SK-N-SH (cell line): ENCODE data around the gene MGA. TPM values are rescaled to one million over a fixed set of nuclear protein-coding genes. Genes with fewer than 3 reads are reported as not detected.

Experiments
- CTCF ChIA-PET: fragments of 300-600, 350-600 bp; formaldehyde crosslinking; extraction: SDS; loops from one replicate; lab custom pipeline; 2021; lab: Yijun Ruan, JAX
- POLR2A ChIA-PET: fragments of 350-600 bp; sonication (Branson Sonifier 250); formaldehyde crosslinking; extraction: SDS; loops from one replicate; lab custom pipeline; 2020; ENCODE audit warnings: antibody characterized with exemption, inconsistent platforms; lab: Yijun Ruan, JAX
- DNase-seq: peaks from one replicate; pipeline ENCODE4 v3.0.0; 2012
- H2AFZ ChIP-seq: fragments of 200-600 bp; sonication (generic); 2 replicates; pipeline ENCODE4 v1.8.1; 2016; ENCODE audit warnings: antibody characterized with exemption, mild to moderate bottlenecking, low read depth
- H3F3A ChIP-seq: fragments of 200-600 bp; sonication (generic); replicated peaks from 2 replicates; pipeline ENCODE3; 2016; ENCODE audit warnings: antibody characterized with exemption, mild to moderate bottlenecking; ENCODE audit not compliant: insufficient read depth
- H3K27ac ChIP-seq, 2 experiments: fragments of 200-500 bp in 1 of 2; fragments of 200-600 bp in 1 of 2; sonication (Bioruptor generic) in 1 of 2; sonication (generic), shearing (Covaris generic) in 1 of 2; 2 replicates each; pipeline versions ENCODE4 v1.5.1 to v1.6.1; 2014 to 2016; ENCODE audit warnings: low read depth in 2 of 2, inconsistent platforms in 1 of 2, low read length in 1 of 2, mild to moderate bottlenecking in 1 of 2, mixed read lengths in 1 of 2
- H3K27me3 ChIP-seq: fragments of 200-600 bp; sonication (generic), shearing (Covaris generic); 2 replicates; pipeline ENCODE4 v1.6.1; 2016; ENCODE audit warnings: mixed run types; ENCODE audit not compliant: insufficient read depth
- H3K36me3 ChIP-seq, 2 experiments: fragments of 200-500 bp in 1 of 2; fragments of 200-600 bp in 1 of 2; sonication (Bioruptor generic) in 1 of 2; sonication (generic) in 1 of 2; replicated peaks in 1 of 2; 2 replicates each; pipeline versions ENCODE3 to v1.5.1; 2014 to 2016; ENCODE audit warnings: low read length in 1 of 2, mild to moderate bottlenecking in 1 of 2; ENCODE audit not compliant: insufficient read depth in 2 of 2, control insufficient read depth in 1 of 2
- H3K4me1 ChIP-seq, 2 experiments: fragments of 200-500 bp in 1 of 2; fragments of 200-600 bp in 1 of 2; sonication (Bioruptor generic) in 1 of 2; sonication (generic), shearing (Covaris generic) in 1 of 2; 2 replicates each; pipeline versions ENCODE4 v1.5.1 to v1.6.1; 2014 to 2016; ENCODE audit warnings: low read depth in 1 of 2, low read length in 1 of 2, mixed run types in 1 of 2; ENCODE audit not compliant: insufficient read depth in 2 of 2, control insufficient read depth in 1 of 2
- H3K4me2 ChIP-seq: fragments of 200-600 bp; sonication (generic), shearing (Covaris generic); 2 replicates; pipeline ENCODE4 v1.6.1; 2017; ENCODE audit warnings: mixed run types
- H3K4me3 ChIP-seq, 2 experiments: fragments of 200-500 bp in 1 of 2; fragments of 200-600 bp in 1 of 2; sonication (Bioruptor generic) in 1 of 2; sonication (generic), shearing (Covaris generic) in 1 of 2; 2 replicates each; pipeline versions ENCODE4 v1.5.1 to v1.8.1; 2014 to 2016; ENCODE audit warnings: low read depth in 2 of 2, inconsistent platforms in 1 of 2, low read length in 1 of 2, mild to moderate bottlenecking in 1 of 2, mixed read lengths in 1 of 2, moderate library complexity in 1 of 2
- H3K79me2 ChIP-seq: fragments of 200-600 bp; sonication (generic); 2 replicates; pipeline ENCODE4 v1.8.1; 2017; ENCODE audit warnings: mild to moderate bottlenecking; ENCODE audit not compliant: insufficient read depth
- H3K9ac ChIP-seq: fragments of 200-600 bp; sonication (generic); 2 replicates; pipeline ENCODE4 v1.6.1; 2017; ENCODE audit warnings: mixed run types
- H3K9me2 ChIP-seq: fragments of 200-600 bp; sonication (generic); 2 replicates; pipeline ENCODE4 v1.6.1; 2017; ENCODE audit warnings: mixed run types
- H3K9me3 ChIP-seq: fragments of 200-600 bp; sonication (generic); 2 replicates; pipeline ENCODE4 v1.6.1; 2017; ENCODE audit warnings: mixed run types, mild to moderate bottlenecking, moderate library complexity
- H4K20me1 ChIP-seq: fragments of 200-600 bp; sonication (generic); 2 replicates; pipeline ENCODE4 v1.6.1; 2017; ENCODE audit warnings: mild to moderate bottlenecking, mixed run types; ENCODE audit not compliant: insufficient read depth
- CTCF ChIP-seq: fragments of 200-600 bp; sonication (generic); IDR thresholded peaks from 2 replicates; pipeline ENCODE4 v1.6.1; 2017; ENCODE audit warnings: antibody characterized with exemption, mild to moderate bottlenecking, moderate library complexity
- EP300 ChIP-seq, 2 experiments: IDR thresholded peaks; 2 replicates each; pipeline versions ENCODE4 v1.4.0 to v1.6.1; 2012; ENCODE audit warnings: borderline replicate concordance in 1 of 2, low read depth in 1 of 2, low read length in 1 of 2
- EZH2phosphoT487 ChIP-seq: fragments of 200-600 bp; sonication (generic); IDR thresholded peaks from 2 replicates; pipeline ENCODE4 v1.6.1; 2017; ENCODE audit warnings: low read depth, mixed run types, mild to moderate bottlenecking, antibody characterized with exemption, moderate library complexity, borderline replicate concordance
- GABPA ChIP-seq: IDR thresholded peaks from 2 replicates; pipeline ENCODE4 v1.4.0; 2012; ENCODE audit warnings: low read depth, mild to moderate bottlenecking
- MAX ChIP-seq: IDR thresholded peaks from 2 replicates; pipeline ENCODE4 v1.4.0; 2012; ENCODE audit warnings: low read depth
- MXI1 ChIP-seq: IDR thresholded peaks from 2 replicates; pipeline ENCODE4 v1.6.1; 2012; ENCODE audit warnings: mild to moderate bottlenecking, low read depth, low read length, improper control_type of control experiment
- NFIC ChIP-seq: IDR thresholded peaks from 2 replicates; pipeline ENCODE4 v1.4.0; 2012; ENCODE audit warnings: borderline replicate concordance
- PBX3 ChIP-seq: IDR thresholded peaks from 2 replicates; pipeline ENCODE4; 2012
- REST ChIP-seq: IDR thresholded peaks from 2 replicates; pipeline ENCODE4 v1.6.1; 2012; ENCODE audit warnings: mild to moderate bottlenecking, low read depth, low read length, moderate library complexity
- RFX5 ChIP-seq: IDR thresholded peaks from 2 replicates; pipeline ENCODE4 v1.6.1; 2012; ENCODE audit warnings: mild to moderate bottlenecking, improper control_type of control experiment, low read length
- SMC3 ChIP-seq: IDR thresholded peaks from 2 replicates; pipeline ENCODE4 v1.6.1; 2012; ENCODE audit warnings: low read depth, low read length, improper control_type of control experiment
- TAF1 ChIP-seq: IDR thresholded peaks from 2 replicates; pipeline ENCODE4 v1.6.1; 2012; ENCODE audit warnings: low read depth, mild to moderate bottlenecking, low read length, moderate library complexity, borderline replicate concordance
- TCF12 ChIP-seq: IDR thresholded peaks from 2 replicates; pipeline ENCODE4 v1.4.0; 2012
- TEAD4 ChIP-seq: IDR thresholded peaks from 2 replicates; pipeline ENCODE4 v1.4.0; 2012; ENCODE audit warnings: mild to moderate bottlenecking, borderline replicate concordance; ENCODE audit not compliant: insufficient read depth
- USF2 ChIP-seq: fragments of 150-350 bp; IDR thresholded peaks from 2 replicates; pipeline ENCODE4 v1.6.1; 2017; ENCODE audit warnings: antibody characterized with exemption, low read length, low read depth, borderline replicate concordance
- ZBTB33 ChIP-seq: IDR thresholded peaks from 2 replicates; pipeline ENCODE4 v1.4.0; 2012; ENCODE audit warnings: low read depth, borderline replicate concordance
- WGBS: methylation state at CpG from one replicate; pipeline ENCODE4 v1.1.6; 2017; ENCODE audit warnings: low lambda C conversion rate; 5-methylcytosine and 5-hydroxymethylcytosine counted together
- polyA plus RNA-seq, 3 experiments: library from polyadenylated mRNA; depleted of rRNA; stranded (reverse); fragments of >200 nt; gene quantifications; 2 replicates each; pipeline ENCODE4 v1.2.3, GENCODE V29; 2012
- TF ChIP-seq, protein P1 (sequence below): fragments of 150-350 bp; IDR thresholded peaks from 2 replicates; pipeline ENCODE4 v1.6.1; 2016; ENCODE audit warnings: mild to moderate bottlenecking, low read depth, low read length

Gene MGA
- polyA plus RNA-seq, 1 of the 3 experiments (the other 2 are of a cell fraction), result 2.3 TPM

GRCh38 chr15:41713047-41713446 is 52.8 kb downstream of the MGA start:
- ChIA-PET POLR2A (no interaction called here), CTCF (no interaction called here)
- H3K9me3 ChIP-seq, result no peaks in the 10 kb centered on the region
- H3K79me2 ChIP-seq, result peaks cover 13% of the 10 kb centered on the region
- 90% methylated on average over 6 of the region's 6 CpGs for WGBS
- no peak overlapping the region for H3K4me2 ChIP-seq
- TF ChIP-seq REST (no peak), CTCF (no peak), TEAD4 (no peak), GABPA (no peak), TCF12 (no peak), EZH2phosphoT487 (no peak), PBX3 (no peak), EP300 (IDR thresholded peaks at IDR 0.05; ENCODE audit: borderline replicate concordance in 1 of 2, low read depth in 1 of 2, low read length in 1 of 2) (no peak), NFIC (no peak), RFX5 (no peak), MAX (no peak), SMC3 (no peak), ZBTB33 (no peak), TAF1 (no peak), MXI1 (no peak), USF2 (no peak)
- TF ChIP-seq, protein P1, sequence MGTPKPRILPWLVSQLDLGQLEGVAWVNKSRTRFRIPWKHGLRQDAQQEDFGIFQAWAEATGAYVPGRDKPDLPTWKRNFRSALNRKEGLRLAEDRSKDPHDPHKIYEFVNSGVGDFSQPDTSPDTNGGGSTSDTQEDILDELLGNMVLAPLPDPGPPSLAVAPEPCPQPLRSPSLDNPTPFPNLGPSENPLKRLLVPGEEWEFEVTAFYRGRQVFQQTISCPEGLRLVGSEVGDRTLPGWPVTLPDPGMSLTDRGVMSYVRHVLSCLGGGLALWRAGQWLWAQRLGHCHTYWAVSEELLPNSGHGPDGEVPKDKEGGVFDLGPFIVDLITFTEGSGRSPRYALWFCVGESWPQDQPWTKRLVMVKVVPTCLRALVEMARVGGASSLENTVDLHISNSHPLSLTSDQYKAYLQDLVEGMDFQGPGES, result no peak
- DNase-seq, result no peak
- H2AFZ ChIP-seq, result no peak overlapping the region
- no peaks in the 10 kb centered on the region for H3F3A ChIP-seq
- no peak overlapping the region for H3K4me3 ChIP-seq
- H3K27me3 ChIP-seq, result no peaks in the 10 kb centered on the region
- H3K9ac ChIP-seq, result no peak overlapping the region
- no peaks in the 10 kb centered on the region for H3K9me2 ChIP-seq
- H3K36me3 ChIP-seq, result peaks cover 38 to 56% of the 10 kb centered on the region in 2 experiments
- no peaks in the 10 kb centered on the region for H4K20me1 ChIP-seq
- no peaks in the 10 kb centered on the region for H3K4me1 ChIP-seq
- H3K27ac ChIP-seq, result no peak overlapping the region
